ENCODE measurements around the gene SNTB2. TPM values are rescaled to one million over a fixed set of nuclear protein-coding genes. Genes with fewer than 3 reads are reported as not detected.

SNTB2 gene
- total RNA-seq, 4 donors from 2014 or later = 32.5 to 60.4 (median 51.8) TPM

DNA sequence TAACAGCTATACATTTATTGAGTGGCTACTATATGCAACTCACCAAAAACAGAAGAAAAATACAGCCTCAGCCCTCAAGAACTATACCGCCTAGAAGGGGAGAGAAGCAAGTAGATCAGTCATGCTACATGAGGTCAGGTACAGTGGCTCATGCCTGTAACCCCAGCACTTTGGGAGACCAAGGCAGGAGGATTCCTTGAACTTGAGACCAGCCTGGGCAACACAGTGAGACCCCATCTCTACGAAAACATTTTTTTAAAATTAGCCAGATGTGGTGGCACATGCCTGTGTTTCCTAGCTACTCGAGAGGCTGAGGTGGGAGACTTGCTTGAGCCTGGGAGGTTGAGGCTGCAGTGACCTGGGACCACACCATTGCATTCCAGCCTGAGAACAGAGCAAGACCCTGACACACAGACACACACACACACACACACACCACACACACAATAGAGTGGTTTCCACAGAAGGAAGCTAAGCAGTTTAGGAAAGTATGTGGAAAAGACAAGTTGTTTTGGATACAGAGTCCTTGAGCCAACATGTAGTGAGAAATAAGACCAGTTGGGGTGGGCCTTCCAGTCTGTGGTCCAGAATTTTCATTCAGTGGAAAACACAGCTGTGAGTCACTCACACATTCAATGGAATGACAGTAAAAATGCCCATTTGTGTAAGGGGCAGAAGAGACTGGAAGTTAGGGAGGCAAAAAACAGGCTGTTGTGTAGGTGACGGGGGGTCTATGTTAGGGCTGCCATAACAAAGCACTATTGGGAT lies 10.7 kb upstream of the SNTB2 start:
- intact Hi-C loops (cut with DNase I; ENCODE audit: low total_unique reads) = no loop called here
- H3K4me3 ChIP-seq (ENCODE audit: low read depth, poor library complexity, severe bottlenecking) = no peak overlapping the region
- TF ChIP-seq, protein P1, sequence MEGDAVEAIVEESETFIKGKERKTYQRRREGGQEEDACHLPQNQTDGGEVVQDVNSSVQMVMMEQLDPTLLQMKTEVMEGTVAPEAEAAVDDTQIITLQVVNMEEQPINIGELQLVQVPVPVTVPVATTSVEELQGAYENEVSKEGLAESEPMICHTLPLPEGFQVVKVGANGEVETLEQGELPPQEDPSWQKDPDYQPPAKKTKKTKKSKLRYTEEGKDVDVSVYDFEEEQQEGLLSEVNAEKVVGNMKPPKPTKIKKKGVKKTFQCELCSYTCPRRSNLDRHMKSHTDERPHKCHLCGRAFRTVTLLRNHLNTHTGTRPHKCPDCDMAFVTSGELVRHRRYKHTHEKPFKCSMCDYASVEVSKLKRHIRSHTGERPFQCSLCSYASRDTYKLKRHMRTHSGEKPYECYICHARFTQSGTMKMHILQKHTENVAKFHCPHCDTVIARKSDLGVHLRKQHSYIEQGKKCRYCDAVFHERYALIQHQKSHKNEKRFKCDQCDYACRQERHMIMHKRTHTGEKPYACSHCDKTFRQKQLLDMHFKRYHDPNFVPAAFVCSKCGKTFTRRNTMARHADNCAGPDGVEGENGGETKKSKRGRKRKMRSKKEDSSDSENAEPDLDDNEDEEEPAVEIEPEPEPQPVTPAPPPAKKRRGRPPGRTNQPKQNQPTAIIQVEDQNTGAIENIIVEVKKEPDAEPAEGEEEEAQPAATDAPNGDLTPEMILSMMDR (IDR thresholded peaks at IDR 0.05) = no peak
- no peak for TF ChIP-seq POLR2A (IDR thresholded peaks at IDR 0.05)
- no peak for DNase-seq (ENCODE audit: low spot score in 2 of 2)
- WGBS, 2 donors = 83 to 84% methylated on average over 4 of the region's 4 CpGs

DNA sequence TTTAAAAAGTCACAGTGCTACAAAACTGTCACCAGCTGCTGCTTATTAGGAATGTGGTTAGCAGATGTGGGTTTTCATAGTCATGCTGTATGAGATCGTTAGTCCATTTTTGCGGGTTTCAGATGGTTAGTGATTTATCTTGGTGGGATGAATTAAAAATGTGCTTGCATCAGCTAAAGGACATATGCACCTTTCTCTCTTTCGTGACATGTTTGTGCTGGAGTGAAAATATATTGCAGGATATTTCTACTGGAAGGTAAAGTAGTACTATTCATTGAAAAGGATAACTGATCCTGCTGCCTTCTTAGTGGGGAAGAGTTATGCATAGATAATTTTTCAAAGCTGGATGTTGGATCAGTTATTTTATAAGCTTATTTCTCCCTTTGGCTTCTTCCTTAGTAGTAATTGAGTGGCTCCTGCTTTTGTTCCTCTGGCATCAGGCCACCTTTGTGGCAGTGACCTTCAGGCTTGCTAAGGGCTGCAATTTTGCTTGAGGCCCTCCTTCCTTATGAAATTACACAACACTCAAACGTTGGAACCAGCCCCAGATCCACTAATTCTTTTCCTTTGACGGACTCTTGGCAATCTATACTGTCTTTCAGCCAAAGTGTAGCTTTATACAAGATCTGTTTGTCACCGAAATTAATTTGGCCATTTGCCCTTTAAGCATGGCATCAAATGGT lies 7.5 kb upstream of the SNTB2 start:
- TF ChIP-seq, protein P1 (IDR thresholded peaks at IDR 0.05) = no peak

DNA sequence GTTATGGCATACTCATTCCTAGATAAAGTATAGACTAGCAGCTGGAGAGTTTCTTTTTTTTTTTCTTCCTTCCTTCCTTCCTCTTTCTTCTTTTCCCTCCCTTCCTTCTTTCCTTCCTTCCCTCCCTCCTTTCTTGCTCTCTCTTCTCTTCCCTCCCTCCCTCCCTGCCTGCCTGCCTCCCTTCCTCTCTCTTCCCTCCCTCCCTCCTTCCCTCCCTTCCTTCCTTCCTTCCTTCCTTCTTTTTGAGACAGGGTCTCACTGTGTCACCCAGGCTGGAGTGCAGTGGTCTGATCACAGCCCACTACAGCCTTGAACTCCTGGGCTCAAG lies 7.0 kb upstream of the SNTB2 start:
- no peak overlapping the region for H3K4me3 ChIP-seq (ENCODE audit: low read depth, poor library complexity, severe bottlenecking)
- TF ChIP-seq, protein P1 (IDR thresholded peaks at IDR 0.05) = no peak
- TF ChIP-seq POLR2A (IDR thresholded peaks at IDR 0.05) = no peak
- intact Hi-C loops (cut with DNase I; ENCODE audit: low total_unique reads) = no loop called here
- DNase-seq (ENCODE audit: low spot score in 2 of 2) = no peak

More for the DNA sequence above, 7.5 kb upstream of the SNTB2 start:
- 4 to 6% methylated on average over 6 of the region's 6 CpGs for WGBS, 2 donors
- H3K4me3 ChIP-seq (ENCODE audit: low read depth, poor library complexity, severe bottlenecking) = no peak overlapping the region
- intact Hi-C loops (cut with DNase I; ENCODE audit: low total_unique reads) = no loop called here
- DNase-seq (ENCODE audit: low spot score in 2 of 2) = peak; percentile 83 to 90

DNA sequence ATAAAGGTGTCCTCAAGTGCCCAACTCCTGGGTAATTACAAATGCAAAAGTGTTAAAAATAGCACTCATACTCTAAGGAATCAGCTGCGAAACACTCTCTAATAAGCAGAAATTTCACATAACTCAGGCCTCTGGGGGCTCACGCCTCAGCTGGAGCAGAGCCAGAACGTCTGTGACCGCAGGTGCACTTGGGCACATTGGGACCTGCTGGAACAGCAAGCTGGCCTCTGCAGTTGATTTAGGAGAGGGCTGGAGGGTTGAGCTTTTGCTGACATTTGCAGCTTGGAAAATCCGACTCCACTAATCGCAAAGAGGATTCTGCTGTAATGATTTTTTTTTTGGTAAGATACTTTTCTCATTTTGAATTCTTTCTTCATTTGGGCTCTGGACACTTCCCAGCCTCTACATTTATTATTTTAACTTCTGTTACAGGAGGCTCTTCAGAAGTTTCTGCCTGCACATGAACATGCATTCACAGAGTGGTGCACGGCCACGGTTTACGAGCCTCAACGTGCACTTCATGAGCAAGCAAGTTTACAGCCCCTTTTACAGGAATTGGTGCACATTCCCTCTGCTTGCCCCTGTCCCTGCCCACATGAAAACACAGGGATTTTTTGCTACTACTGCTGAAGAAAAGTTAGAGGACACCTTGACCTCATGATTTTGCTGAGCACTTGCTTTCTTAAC lies 4.1 kb upstream of the SNTB2 start:
- intact Hi-C loops (cut with DNase I; ENCODE audit: low total_unique reads) = no loop called here
- TF ChIP-seq, protein P1 (IDR thresholded peaks at IDR 0.05) = no peak
- no peak for TF ChIP-seq POLR2A (IDR thresholded peaks at IDR 0.05)
- H3K4me3 ChIP-seq (ENCODE audit: low read depth, poor library complexity, severe bottlenecking) = no peak overlapping the region
- WGBS, 2 donors = 20 to 22% methylated on average over 10 of the region's 10 CpGs
- DNase-seq (ENCODE audit: low spot score in 2 of 2) = no peak

DNA sequence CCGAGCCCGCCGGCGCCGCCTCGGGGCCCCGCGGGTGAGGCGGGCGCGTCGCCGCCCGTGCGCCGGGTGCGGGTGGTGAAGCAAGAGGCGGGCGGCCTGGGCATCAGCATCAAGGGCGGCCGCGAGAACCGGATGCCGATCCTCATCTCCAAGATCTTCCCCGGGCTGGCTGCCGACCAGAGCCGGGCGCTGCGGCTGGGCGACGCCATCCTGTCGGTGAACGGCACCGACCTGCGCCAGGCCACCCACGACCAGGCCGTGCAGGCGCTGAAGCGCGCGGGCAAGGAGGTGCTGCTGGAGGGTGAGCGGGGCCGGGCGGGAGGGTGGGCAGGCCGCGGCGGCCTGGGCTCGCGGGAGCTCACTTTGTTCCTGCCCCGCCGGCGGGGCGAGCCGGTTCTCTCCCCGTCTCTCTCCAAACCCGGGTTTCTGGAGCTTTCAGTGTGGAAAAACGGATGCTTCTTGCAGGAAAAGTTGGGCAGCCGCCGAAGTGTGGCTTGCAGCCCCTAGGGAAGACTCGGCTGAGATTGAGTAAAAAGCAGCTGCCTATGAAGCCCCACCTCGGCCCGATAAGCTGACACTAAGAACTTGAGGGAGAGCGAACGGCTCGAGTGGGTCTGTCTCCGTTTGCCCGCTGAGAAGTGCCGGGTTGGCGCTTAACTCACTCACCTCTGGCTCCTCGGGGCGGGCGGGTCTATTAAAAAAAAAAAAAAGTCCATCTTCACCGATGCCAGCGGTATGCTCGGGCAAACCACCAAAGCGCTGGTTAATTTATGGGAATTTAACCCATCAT lies 677 bp downstream of the SNTB2 start:
- TF ChIP-seq, protein P1 (IDR thresholded peaks at IDR 0.05) = no peak
- TF ChIP-seq POLR2A (IDR thresholded peaks at IDR 0.05) = no peak
- H3K4me3 ChIP-seq (ENCODE audit: low read depth, poor library complexity, severe bottlenecking) = peak overlapping the region; percentile 54
- WGBS, 2 donors = 0% methylated on average over 18 to 61 of the region's 76 CpGs
- intact Hi-C loops (cut with DNase I; ENCODE audit: low total_unique reads) = no loop called here
- peak; percentile 30 to 92 for DNase-seq (ENCODE audit: low spot score in 2 of 2)
